GDM1 (cell line): Measurements from ENCODE around the gene TOP1.
A peak's percentile ranks its signal among the peaks of the same experiment; 100 is the strongest.

ENCODE experiments used
- DNase-seq: peaks from one replicate; lab custom pipeline; 2025; lab: John Stamatoyannopoulos, UW

Gene TOP1

DNA sequence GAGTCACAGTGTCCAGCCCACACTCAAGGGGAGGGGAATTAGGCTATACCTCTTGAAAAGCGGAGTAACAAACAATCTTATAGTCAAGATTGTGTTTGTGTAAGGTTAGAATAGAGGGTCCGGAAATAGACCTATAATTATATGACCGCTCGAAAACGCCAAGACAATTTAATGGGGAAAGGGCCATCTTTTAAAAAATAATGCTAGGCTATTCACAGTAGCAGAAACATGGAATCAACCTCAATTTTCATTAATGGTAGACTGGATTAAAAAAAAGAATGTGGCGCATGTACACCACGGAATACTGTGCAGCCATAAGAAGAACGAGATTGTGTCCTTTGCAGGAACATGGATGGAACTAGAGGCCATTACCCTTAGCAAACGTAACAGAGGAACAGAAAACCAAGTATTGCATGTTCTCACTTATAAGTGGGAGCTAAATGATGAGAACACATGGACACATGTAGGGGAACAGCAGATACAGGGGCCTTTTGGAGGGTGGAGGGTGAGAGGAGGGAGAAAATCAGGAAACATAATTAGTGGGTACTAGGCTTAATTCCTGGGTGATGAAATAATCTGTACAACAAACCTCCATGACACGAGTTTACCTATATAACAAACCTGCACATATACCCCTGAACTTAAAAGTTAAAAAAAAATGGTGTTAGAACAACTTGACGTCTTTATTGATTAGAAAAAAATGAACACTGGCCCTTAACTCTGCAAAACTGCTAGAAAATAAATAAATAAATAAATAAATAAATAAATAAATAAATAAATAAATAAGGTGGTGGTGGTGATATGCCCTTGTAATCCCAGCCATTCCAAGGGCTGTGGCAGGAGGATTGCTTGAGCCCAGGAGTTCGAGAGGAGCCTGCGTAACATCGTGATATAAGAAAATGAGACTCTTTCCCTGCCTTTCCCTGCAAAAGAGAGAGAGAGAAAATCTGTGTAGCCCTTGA, 30.3 kb downstream of the TOP1 start:
- no peak for DNase-seq

DNA sequence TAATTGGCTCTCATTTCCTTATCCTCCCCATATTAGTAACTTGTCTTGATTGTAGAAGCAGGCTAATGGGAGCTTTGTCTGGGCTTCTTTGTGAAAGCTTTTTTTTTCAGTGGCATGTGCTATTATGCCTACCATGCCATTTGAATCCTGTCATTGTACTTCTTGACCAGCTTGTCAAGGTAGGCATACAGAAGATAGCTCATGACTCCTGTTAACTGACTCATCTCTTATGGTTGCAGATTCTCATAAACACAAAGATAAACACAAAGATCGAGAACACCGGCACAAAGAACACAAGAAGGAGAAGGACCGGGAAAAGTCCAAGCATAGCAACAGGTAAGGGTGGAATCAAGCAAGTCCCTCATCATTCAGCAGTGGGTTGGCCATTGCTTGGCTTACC, 32.5 kb downstream of the TOP1 start:
- no peak for DNase-seq

DNA sequence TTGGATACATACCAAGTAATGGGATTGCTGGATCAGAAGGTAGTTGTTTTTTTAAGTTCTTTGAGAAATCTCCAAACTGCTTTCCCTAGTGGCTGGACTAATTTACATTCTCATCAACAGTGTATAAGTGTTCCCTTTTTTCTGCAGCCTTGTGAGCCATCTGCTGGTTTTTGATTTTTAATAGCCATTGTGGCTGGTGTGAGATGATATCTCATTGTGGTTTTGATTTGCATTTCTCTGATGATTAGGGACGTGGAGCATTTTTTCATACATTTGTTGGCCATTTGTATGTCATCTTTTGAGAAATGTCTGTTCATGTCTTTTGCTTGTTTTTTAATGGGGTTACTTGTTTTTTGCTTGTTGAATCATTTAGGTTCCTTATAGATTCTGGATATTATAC, 34.8 kb downstream of the TOP1 start:
- no peak for DNase-seq

DNA sequence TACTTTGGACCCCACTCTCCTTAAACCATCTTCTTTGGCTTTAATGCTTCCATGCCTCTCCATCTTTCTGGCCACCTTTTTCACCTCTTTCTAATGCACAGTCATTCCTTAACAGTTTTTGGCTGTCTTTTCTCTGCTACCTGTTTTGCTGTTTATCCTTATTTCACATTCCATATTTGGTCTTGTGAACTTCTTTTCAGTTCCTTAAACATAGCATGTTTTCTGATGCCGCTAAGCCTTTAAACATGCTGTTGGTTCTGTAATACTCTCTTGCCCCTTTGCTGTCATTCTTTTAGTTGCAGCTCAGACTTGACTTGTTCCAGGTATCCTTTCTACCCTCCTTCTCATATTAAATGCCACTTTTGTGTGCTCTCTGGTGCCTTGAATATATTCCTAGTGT, 35.8 kb downstream of the TOP1 start:
- DNase-seq: no peak

DNA sequence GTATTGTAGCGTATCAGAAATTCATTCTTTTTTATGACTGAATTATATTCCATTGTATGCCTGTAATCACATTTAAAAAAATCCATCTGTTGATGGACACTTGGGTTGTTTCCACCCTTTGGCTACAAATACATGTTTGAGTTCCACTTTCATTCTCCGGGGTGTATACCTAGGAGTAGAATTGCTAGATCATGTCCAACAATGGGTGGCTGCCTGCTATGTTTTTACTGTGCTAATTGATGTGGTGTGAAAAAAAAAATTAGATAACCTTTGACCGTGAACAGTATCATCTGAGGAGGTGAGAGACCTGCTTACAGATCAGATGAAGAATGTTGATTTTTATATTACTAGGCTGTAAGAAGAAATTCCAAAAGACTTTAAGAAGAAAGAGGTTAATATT, 37.1 kb downstream of the TOP1 start:
- no peak for DNase-seq

DNA sequence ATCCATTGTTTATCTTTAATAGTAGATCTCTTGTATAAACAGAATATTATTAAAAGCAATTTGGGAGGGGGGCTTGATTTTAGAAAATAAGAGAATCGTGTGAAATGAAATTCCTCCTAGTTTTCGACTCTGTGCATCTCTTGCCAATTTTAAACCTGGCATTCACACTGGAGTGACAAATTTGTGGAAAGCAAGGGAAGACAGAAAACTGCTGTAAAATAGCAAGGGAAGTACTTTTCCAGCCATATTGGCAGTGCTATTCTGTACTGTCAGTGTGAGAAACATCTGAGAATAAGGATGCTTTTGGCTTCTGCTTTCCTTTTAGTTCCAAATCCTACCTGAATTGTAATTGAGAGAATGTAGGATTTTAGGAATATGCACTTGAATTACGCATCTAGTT, 40.2 kb downstream of the TOP1 start:
- no peak for DNase-seq

DNA sequence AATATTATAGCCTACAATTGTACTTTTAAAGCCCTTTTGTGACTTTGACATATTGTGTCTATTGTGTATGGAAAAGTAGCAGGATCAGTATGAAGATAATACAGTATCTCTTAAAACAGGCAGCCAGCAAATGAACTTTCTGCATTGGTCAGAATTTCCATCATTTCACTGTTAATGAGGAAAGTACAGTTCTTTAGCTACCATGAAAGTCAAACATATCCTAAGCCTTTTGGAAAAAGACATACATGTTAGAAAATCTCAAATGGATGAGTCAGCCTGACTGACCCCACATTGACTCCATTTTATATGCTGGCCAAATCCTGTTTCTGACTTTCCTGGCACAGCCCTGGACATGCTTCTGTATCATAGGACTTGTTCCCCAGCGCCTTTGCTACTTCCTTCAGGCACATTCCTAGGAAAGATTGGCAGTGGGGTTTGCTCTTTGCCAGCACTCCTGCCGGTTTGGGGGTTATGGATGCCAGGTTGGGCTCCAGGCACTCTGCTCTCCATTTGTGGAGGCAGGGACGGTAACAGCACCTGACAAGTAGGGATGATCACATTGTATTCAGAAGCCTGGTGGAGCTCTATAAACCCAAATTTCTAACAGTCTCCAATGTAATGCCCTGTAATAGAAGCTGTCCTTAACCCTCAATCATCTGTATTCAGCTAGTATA, 43.7 kb downstream of the TOP1 start:
- no peak for DNase-seq

DNA sequence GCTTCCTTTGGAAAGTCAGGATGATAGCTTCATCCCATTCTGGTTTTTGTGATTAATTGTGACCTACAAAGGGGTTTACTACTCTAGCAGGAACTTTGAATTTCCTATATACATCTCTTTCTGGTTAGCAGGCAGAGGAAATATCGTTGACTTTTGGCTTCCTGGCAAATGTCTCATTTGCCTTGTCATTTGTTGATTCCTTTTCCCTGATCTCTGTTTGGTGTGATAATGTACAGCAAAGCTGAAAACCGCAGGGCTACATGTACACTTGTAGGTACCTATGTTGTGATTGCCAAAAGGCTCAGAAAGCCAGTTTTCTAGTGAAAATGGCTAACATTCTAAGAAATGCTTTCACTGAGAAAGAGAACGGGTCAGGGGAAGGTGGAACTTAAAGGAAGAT, 44.3 kb downstream of the TOP1 start:
- peak; percentile 25 for DNase-seq

DNA sequence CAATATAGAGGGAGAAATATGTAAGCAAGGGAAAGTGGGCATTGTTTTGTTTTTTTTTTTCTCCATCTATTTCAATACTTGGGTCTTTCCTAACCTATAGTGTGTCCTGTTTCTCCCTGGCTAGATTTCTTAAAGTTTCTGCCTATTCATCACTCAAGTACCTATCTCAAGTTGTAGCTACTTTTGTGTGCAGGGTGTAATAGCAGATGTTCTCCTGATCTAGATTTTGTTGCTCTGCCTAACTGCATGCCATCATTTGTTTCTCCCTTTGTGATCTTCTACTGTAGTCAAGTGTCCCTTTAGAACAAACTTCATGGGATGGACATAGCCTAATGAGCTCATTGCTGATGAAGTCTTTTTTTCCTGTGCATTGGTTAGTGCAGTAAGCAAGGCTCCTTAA, 45.8 kb downstream of the TOP1 start:
- DNase-seq: no peak

DNA sequence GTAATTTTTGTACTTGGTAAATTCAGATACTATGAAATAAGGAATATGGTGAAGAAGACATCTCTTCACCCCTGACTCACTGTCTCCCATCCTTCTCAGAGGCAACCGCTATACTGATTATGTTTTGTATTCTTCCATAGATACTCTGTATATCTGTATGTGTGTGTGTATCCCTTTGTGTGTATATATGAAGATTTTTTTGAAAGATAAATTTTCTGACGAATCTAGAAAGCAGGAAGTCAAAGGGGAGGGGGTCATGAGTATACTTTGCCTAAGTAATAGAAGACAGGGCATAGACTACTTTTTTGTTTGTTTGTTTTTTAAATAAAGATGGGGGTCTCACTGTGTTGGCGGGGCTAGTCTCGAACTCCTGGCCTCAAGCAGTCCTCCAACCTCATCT, 48.2 kb downstream of the TOP1 start:
- DNase-seq: no peak

DNA sequence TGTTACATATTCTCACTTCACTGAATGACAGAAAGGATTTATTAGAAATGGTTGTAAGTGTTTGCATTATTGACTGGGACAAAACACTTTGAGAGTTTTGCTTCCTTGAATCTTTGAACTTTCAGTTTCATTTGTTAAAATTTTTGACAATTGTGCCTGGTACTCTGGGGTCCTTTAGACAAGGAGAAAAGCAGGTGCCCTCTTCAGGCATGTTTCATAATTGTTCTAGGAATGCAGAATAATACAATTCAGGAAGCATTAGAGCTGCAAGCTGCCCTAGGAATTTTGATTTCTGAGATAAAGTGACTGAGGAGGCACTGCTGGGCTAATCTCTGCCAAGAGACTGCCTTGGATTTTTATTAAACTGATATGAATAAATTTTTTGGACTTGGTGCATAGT, 49.7 kb downstream of the TOP1 start:
- no peak for DNase-seq

DNA sequence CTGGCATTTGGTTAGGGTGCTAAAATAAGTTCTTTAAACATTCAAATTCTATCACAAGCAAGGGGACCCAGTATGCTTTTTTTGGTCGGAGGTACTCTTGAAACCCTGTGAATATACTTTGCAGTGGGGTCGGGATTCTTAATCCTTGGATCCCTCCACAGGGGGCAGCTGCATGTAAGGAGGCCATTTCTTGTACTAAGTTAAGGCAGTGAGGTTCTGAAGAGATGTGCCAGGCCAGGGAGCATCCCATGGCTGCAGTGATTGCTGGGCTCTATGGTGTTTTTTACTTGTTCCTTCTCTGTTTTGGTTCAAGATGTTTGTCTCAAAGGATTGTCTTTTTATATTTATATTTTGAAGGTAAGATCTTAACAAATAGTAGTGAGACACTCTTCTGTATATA, 50.4 kb downstream of the TOP1 start:
- DNase-seq: no peak

DNA sequence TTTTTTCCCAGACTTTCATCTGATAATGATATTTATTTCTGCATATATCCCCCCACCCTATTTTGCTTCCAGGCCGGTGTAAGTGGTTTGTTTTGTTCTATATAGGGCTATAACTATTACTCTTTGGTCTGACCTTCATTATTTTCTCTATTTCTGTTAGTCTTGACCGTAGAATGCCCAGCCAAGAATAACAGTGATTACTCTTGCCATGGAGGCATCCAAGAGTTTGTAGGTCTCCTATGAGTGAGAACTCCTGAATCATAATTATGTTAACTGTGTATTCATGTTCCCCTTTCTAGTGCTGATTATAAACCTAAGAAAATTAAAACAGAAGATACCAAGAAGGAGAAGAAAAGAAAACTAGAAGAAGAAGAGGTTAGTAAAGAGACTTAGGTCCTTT, 52.2 kb downstream of the TOP1 start:
- no peak for DNase-seq

DNA sequence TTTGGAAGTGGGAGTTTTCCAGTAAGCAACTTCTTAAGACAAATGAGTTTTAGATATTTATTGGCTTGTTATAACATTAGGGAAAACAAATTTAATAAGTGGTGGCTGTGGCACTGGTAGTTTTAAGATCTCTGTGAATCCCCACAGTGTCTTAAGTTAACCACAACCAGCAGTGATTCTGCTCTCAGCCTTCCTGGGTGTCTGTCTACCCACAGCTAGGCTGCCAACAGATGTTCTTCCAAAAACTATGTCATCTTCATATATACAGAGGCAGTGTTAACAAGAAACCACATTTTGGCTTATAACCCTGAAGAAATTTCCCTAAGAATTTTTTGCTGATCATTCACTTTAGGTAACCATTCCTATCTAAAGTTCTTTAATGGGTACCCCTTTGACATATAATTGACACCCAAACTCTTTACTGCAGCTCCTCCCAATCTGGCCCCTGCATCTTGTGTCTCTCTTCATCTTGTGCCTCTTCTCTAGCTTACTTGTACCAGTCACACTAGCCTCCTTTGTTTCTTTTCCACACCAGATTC, 52.7 kb downstream of the TOP1 start:
- no peak for DNase-seq

DNA sequence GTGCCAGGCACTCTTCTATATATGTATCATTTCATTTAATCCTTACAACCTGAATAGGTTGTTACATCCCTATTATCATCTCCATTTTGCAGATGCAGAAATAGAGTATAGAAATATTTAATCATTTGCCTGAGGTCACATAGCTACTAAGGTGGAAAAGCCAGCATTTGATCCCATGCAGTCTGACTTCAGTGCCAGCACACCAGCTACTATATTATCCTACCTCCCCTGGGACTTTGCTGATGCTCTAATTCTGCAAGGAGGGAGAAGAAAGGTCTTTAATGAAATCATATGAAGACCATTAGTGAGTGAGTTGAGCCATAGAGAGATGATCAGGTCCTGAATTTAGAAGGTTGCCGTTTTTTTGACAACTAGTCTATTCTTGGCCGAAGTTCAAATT, 53.7 kb downstream of the TOP1 start:
- no peak for DNase-seq

DNA sequence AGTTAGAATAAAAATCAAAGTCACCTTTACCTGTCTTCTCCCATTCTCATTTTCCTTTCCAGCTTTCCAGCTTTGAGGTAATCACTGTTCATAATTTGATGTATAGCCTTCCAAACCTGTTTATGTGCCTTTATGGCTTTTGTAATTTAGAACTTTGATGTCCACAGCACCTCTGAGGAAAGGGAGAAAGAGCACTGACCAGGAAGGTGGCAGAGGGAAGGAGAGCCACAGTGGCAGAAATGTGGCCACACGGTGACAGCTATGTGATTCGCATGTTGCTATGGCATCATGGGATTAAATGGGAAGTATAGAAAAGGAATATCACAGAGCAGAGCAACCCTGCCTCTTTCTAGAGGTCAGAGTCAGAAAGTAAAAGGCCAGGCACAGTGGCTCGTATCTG, 57.0 kb downstream of the TOP1 start:
- no peak for DNase-seq

DNA sequence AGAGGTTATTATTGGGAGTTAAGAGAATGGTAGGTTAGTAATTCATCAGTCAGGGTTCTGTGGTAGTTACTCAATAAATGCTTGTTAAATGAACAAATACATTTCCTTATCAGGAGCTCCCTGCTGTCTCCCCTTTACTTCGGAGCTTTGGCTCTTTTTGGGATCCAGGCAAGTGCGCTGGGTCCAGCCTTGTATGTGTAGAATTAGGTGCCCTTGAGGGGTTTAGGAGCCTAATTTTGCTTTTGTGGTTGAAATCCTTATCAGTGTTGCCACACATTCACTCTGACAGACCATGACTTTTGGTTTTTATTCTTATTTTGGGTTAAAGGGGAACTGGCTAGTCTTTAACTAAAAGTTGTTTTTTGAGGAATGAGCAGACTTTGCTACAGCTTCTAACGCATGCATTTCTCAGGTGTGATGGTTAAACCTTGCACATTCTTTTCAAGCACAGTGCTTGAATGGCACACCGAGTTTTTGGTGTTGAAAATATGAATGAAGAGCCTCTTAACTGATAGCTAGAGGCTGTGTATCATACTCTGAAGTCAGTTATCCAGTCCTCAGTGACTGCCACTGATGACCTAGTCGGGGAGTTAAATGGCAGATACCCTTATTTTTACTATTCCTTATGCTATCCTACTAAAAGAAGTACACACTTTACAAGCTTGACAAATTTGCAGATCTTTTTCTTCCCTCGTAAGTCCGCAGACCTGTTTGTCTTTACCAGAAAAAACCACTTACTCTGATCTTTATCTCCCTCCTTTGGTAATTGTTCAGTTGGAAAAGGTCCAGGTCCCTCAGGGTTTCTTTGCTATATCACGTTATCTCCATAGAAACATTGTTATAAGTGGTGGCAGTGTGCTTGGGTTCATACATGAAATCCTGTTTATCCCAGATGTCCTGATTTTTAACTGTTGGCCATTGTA, 58.0 kb downstream of the TOP1 start:
- DNase-seq: peak; percentile 46

DNA sequence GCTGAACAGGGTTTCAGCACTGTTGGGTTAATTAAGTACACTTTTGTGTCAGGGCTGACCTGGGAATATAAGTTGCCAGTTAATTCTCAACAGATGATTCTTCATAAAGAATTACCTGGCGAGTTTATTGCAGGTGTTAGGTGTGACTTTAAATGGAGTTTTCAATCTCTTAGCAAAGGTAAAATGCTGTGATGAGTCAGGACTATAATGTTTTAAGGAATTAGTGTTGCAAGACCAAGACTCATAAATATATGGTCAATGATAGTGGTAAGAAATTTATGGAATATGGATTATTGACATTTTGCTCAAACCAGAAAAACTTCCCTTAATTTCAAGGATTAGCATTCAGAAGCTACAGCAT, 58.7 kb downstream of the TOP1 start:
- no peak for DNase-seq

DNA sequence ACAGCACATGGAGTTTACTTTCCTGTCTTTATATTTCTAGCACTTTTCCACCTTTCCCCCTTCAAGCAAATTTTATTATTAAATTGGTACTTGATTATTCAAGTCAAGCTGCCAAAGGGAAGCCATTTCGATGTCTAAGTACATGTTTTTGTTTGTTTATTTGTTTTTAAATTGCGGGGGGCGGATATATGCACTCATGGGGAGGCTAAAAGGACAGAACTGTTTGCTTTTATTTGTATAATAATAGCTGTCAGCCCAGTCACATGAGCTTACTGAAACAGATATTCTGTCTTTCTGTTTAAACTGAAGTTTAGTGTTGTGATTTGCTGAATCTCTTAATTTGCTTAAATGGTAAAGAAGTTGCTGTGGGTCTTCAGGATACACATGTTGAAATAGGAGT, 59.2 kb downstream of the TOP1 start:
- no peak for DNase-seq

DNA sequence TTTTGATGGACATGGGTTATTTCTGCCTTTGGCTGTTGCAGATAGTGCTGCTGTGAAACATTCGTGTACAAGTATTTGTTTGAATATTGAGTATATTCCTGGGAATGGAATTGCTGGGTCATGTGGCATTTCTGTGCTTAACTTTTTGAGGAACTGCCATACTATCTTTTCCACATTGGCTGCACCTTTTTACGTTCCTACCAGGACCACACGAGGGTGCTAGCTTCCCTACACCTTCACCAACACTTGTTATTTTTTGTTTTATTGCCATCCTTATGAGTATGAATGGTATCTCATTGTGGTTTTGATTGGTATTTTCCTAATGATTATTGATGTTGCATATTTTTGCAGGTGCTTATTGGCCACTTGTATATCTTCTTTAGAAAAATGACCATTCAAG, 60.9 kb downstream of the TOP1 start:
- no peak for DNase-seq

DNA sequence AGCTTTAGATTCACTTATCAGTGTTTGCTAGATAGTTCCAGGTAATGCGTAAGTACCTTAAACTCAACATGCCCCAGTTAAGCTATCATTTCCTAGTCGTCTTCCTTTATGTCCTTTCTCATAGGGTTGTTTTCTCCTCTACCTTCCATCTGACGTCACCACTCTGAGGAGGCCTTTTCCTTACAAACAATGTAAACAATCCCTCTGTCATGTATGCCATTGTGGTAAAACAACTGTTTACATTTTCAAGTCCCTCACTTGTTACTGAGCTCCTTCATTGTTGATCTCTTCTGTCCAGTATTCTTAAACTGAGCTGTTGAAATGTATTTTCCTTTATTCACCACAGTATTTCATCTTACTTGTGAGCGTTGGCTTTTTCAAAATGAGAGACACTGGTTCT, 63.3 kb downstream of the TOP1 start:
- DNase-seq: no peak

DNA sequence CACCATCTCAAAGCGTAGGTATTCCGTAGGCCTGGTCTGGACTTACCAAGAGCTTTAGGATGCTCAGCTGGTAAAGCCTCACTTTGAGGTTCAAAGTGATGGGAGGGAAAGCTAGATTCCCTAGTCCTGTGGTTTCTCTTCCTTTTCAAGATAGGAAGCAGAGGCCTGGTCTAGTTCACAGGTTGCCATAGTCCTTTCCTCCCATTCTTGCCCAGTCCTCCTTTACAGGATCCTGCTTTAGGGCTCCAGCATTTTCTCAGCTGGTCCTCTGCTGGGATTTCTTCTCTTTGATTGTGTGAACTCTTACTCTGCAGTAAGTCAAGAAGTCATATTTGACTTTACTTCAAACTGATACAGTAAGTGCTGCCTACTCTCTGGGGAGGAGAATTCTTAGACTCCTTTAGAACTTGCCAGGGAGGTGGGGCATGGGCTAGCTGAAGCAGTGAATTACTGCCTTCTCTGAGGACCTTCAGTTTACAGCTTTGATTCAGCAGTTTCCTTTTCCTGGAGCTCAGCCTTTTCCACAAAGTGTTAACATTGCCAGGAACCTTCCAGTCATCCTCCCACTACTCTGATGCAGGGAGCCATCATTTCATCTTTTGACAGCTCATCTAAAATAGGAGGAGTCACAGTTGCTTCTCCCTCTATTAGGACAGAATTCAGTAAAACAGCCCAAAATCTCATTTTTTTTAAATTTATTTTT, 65.9 kb downstream of the TOP1 start:
- no peak for DNase-seq
